H9 (cell line): ENCODE results near the gene MMP23B. TPM values are rescaled to one million over a fixed set of nuclear protein-coding genes. Genes with fewer than 3 reads are reported as not detected.

Experiments used
- DNase-seq: peaks from one replicate; pipeline ENCODE4 v3.0.0-alpha.2; 2017
- H2AFZ ChIP-seq: one replicate; pipeline ENCODE4 v1.6.1; 2013; ENCODE audit warnings: mild to moderate bottlenecking, low read length, control low read depth, moderate library complexity
- H2AK5ac ChIP-seq: 2 replicates; pipeline ENCODE4 v1.6.1; 2013; ENCODE audit warnings: low read length, control low read depth, mixed read lengths; ENCODE audit not compliant: insufficient read length
- H2BK120ac ChIP-seq: one replicate; pipeline ENCODE4 v1.6.1; 2013; ENCODE audit warnings: low read depth, mild to moderate bottlenecking, low read length, control low read depth, inconsistent platforms; ENCODE audit not compliant: poor library complexity, severe bottlenecking
- H2BK12ac ChIP-seq: 2 replicates; pipeline ENCODE4 v1.6.1; 2013; ENCODE audit warnings: low read length, control low read depth, mixed read lengths, low read depth; ENCODE audit not compliant: insufficient read length
- H2BK15ac ChIP-seq: 2 replicates; pipeline ENCODE4 v1.6.1; 2013; ENCODE audit warnings: low read depth, low read length, control low read depth
- H2BK20ac ChIP-seq: one replicate; pipeline ENCODE4 v1.6.1; 2013; ENCODE audit warnings: low read depth, mild to moderate bottlenecking, low read length, control low read depth, inconsistent platforms; ENCODE audit not compliant: poor library complexity, severe bottlenecking
- H2BK5ac ChIP-seq: 2 replicates; pipeline ENCODE4 v1.6.1; 2013; ENCODE audit warnings: low read length, control low read depth, mixed read lengths; ENCODE audit not compliant: insufficient read length
- H3K14ac ChIP-seq: 2 replicates; pipeline ENCODE4 v1.6.1; 2013; ENCODE audit warnings: low read length, control low read depth; ENCODE audit not compliant: insufficient read depth
- H3K18ac ChIP-seq: 2 replicates; pipeline ENCODE4 v1.6.1; 2013; ENCODE audit warnings: low read depth, mild to moderate bottlenecking, mixed read lengths, low read length, control low read depth; ENCODE audit not compliant: insufficient read length
- H3K23ac ChIP-seq: 2 replicates; pipeline ENCODE4 v1.6.1; 2013; ENCODE audit warnings: low read length, control low read depth, mixed read lengths, low read depth; ENCODE audit not compliant: insufficient read length
- H3K23me2 ChIP-seq: 2 replicates; pipeline ENCODE4 v1.6.1; 2013; ENCODE audit warnings: low read depth, mild to moderate bottlenecking, mixed read lengths, low read length, control low read depth; ENCODE audit not compliant: insufficient read length, poor library complexity, severe bottlenecking
- H3K27ac ChIP-seq: 2 replicates; pipeline ENCODE4 v1.5.1; 2013; ENCODE audit warnings: low read length, control low read depth, mixed read lengths, low read depth; ENCODE audit not compliant: insufficient read length
- H3K27me3 ChIP-seq: 2 replicates; pipeline ENCODE4 v1.6.1; 2013; ENCODE audit warnings: low read length, control low read depth, inconsistent platforms; ENCODE audit not compliant: insufficient read depth
- H3K4ac ChIP-seq: 2 replicates; pipeline ENCODE4 v1.6.1; 2013; ENCODE audit warnings: low read depth, mild to moderate bottlenecking, control low read depth, inconsistent platforms, low read length, moderate library complexity
- H3K4me1 ChIP-seq: 2 replicates; pipeline ENCODE4 v1.6.1; 2013; ENCODE audit warnings: low read length, control low read depth, inconsistent platforms; ENCODE audit not compliant: insufficient read depth
- H3K4me2 ChIP-seq: 2 replicates; pipeline ENCODE4 v1.6.1; 2013; ENCODE audit warnings: low read length, control low read depth, mixed read lengths; ENCODE audit not compliant: insufficient read length, insufficient read depth
- H3K56ac ChIP-seq: 2 replicates; pipeline ENCODE4 v1.6.1; 2013; ENCODE audit warnings: low read depth, mild to moderate bottlenecking, mixed read lengths, low read length, control low read depth; ENCODE audit not compliant: insufficient read length
- H3K79me1 ChIP-seq: 2 replicates; pipeline ENCODE4 v1.6.1; 2013; ENCODE audit warnings: low read depth, mild to moderate bottlenecking, moderate library complexity, low read length, control low read depth, inconsistent platforms; ENCODE audit not compliant: insufficient read depth, poor library complexity, severe bottlenecking
- H3K79me2 ChIP-seq: 2 replicates; pipeline ENCODE4 v1.6.1; 2013; ENCODE audit warnings: low read length, control low read depth, inconsistent platforms; ENCODE audit not compliant: insufficient read depth
- H3K9ac ChIP-seq: 2 replicates; pipeline ENCODE4 v1.6.1; 2013; ENCODE audit warnings: low read length, control low read depth, mixed read lengths; ENCODE audit not compliant: insufficient read length; ENCODE audit errors: extremely low read depth
- H3K9me3 ChIP-seq: one replicate; pipeline ENCODE4 v1.6.1; 2013; ENCODE audit warnings: low read depth, low read length, inconsistent platforms; ENCODE audit not compliant: control insufficient read depth
- H3T11ph ChIP-seq: one replicate; pipeline ENCODE4 v1.6.1; 2013; ENCODE audit warnings: mild to moderate bottlenecking, low read length, control low read depth, inconsistent platforms
- H4K20me1 ChIP-seq: one replicate; pipeline ENCODE4 v1.6.1; 2013; ENCODE audit not compliant: control insufficient read depth, insufficient read length, insufficient read depth
- H4K5ac ChIP-seq: 2 replicates; pipeline ENCODE4 v1.6.1; 2013; ENCODE audit warnings: low read depth, mild to moderate bottlenecking, mixed read lengths, low read length, control low read depth; ENCODE audit not compliant: insufficient read length
- H4K8ac ChIP-seq: replicated peaks from 2 replicates; pipeline ENCODE4 v1.6.1; 2013; ENCODE audit warnings: low read length, control low read depth, mixed read lengths, low read depth; ENCODE audit not compliant: insufficient read length
- H4K91ac ChIP-seq: 2 replicates; pipeline ENCODE4 v1.6.1; 2013; ENCODE audit warnings: low read depth, mild to moderate bottlenecking, moderate library complexity, mixed read lengths, low read length, control low read depth; ENCODE audit not compliant: insufficient read length
- H3K27ac Mint-ChIP-seq, 3 experiments: 2 replicates in 2 of 3; 3 replicates in 1 of 3; pipeline ENCODE4 v1.8.0; 2020 to 2021; ENCODE audit warnings: mixed read lengths in 3 of 3, mild to moderate bottlenecking in 1 of 3, moderate library complexity in 1 of 3
- H3K27me3 Mint-ChIP-seq: 2 replicates; pipeline ENCODE4 v1.8.0; 2021; ENCODE audit warnings: low read depth, mild to moderate bottlenecking, moderate library complexity, mixed read lengths
- H3K36me3 Mint-ChIP-seq, 3 experiments: 2 replicates in 2 of 3; 3 replicates in 1 of 3; pipeline ENCODE4 v1.8.0; 2020 to 2021; ENCODE audit warnings: low read depth in 3 of 3, mixed read lengths in 3 of 3; ENCODE audit not compliant: insufficient read depth in 1 of 3
- H3K4me1 Mint-ChIP-seq, 2 experiments: 2 replicates each; pipeline ENCODE4 v1.8.0; 2020; ENCODE audit warnings: mixed read lengths in 2 of 2
- H3K4me3 Mint-ChIP-seq, 2 experiments: 2 replicates in 1 of 2; 3 replicates in 1 of 2; pipeline ENCODE4 v1.8.0; 2020 to 2021; ENCODE audit warnings: mild to moderate bottlenecking in 2 of 2, mixed read lengths in 2 of 2, moderate library complexity in 1 of 2
- H3K9me3 Mint-ChIP-seq, 2 experiments: 2 replicates in 1 of 2; 3 replicates in 1 of 2; pipeline ENCODE4 v1.8.0; 2020; ENCODE audit warnings: mild to moderate bottlenecking in 2 of 2, mixed read lengths in 2 of 2, moderate library complexity in 1 of 2
- WGBS: extraction: QIAGEN DNeasy Blood & Tissue Kit; methylation state at CpG from one replicate; pipeline ENCODE4 v1.1.7; 2013; ENCODE audit warnings: missing lambda C conversion rate, low lambda C conversion rate, mixed read lengths; ENCODE audit not compliant: insufficient read length; ENCODE audit errors: extremely low coverage; 5-methylcytosine and 5-hydroxymethylcytosine counted together
- total RNA-seq: library from RNA; stranded (reverse); gene quantifications from 2 replicates; pipeline ENCODE4 v1.2.1, GENCODE V29; 2021
- TF ChIP-seq, protein P1 (sequence below): fragments of 200-600 bp; sonication (generic); conservative IDR thresholded peaks from 3 replicates; pipeline ENCODE4 v1.8.0; 2021; ENCODE audit warnings: antibody characterized with exemption, mild to moderate bottlenecking

Gene MMP23B
- total RNA-seq, 1 experiment from 2014 or later = 12.5 TPM

DNA sequence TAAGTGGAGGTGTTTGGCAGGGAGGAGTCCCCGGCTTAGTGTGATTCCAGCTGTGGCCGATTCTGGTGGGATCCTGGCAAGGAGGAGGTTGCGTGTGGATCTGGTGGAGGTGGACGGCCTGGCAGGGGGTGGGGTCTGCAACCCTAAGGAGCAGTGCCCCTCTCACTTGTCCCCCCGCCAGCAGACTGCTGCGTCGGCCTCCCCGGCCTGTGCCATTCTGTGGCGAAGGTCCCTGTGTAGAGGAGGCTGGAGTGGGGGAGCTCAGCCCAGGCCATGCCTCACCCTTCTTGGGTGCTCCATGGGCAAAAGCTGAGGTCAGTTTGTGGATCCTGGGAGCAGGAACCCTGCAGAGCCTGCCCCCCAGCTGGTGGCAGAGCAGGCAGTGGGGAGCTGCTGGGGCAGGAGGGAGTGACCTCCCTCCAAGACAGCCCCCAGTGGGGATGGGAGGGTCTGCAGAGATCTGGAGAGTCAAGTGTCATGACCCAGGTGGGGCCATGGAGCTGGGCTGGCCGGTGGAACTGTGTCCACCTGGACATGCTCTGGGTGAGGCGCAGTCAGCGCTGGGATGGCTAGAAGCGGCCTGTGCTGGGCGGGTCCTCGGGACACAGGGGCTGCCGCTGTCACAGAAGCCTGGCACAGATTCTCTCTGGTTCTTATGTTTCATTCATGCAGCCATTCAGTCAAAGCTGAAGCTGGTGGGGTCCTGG lies 11.4 kb upstream of the MMP23B start:
- Histone ChIP-seq H3K18ac (no peak overlapping the region), H3K4ac (no peak overlapping the region), H3K79me1 (no peaks in the 10 kb centered on the region), H3K14ac (no peak overlapping the region), H4K5ac (no peak overlapping the region), H3K79me2 (no peaks in the 10 kb centered on the region), H4K8ac (no peak overlapping the region), H3K4me1 (no peaks in the 10 kb centered on the region), H3K56ac (no peak overlapping the region), H3K27me3 (no peaks in the 10 kb centered on the region), H4K91ac (no peak overlapping the region), H2BK12ac (no peak overlapping the region), H3K9me3 (no peaks in the 10 kb centered on the region), H4K20me1 (no peaks in the 10 kb centered on the region), H2BK20ac (no peak overlapping the region), H3K23ac (no peak overlapping the region), H3K9ac (no peak overlapping the region), H2BK5ac (no peak overlapping the region), H3K4me2 (no peak overlapping the region), H2AFZ (no peak overlapping the region), H3K27ac (no peak overlapping the region), H2AK5ac (no peak overlapping the region), H2BK120ac (no peak overlapping the region), H3K23me2 (peaks cover 7% of the 10 kb centered on the region), H3T11ph (no peak overlapping the region), H2BK15ac (no peak overlapping the region)
- H3K9me3 Mint-ChIP-seq = no peaks in the 10 kb centered on the region
- no CpG with 5 or more reads among the region's 16 CpGs for WGBS
- TF ChIP-seq, protein P1, sequence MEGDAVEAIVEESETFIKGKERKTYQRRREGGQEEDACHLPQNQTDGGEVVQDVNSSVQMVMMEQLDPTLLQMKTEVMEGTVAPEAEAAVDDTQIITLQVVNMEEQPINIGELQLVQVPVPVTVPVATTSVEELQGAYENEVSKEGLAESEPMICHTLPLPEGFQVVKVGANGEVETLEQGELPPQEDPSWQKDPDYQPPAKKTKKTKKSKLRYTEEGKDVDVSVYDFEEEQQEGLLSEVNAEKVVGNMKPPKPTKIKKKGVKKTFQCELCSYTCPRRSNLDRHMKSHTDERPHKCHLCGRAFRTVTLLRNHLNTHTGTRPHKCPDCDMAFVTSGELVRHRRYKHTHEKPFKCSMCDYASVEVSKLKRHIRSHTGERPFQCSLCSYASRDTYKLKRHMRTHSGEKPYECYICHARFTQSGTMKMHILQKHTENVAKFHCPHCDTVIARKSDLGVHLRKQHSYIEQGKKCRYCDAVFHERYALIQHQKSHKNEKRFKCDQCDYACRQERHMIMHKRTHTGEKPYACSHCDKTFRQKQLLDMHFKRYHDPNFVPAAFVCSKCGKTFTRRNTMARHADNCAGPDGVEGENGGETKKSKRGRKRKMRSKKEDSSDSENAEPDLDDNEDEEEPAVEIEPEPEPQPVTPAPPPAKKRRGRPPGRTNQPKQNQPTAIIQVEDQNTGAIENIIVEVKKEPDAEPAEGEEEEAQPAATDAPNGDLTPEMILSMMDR = no peak
- peaks cover 2 to 8% (median 6%) of the 10 kb centered on the region in 3 experiments; a peak in 6 of 7 replicates for H3K36me3 Mint-ChIP-seq
- H3K4me3 Mint-ChIP-seq = no peak overlapping the region
- H3K27ac Mint-ChIP-seq = 0 out of 7 replicates have a peak overlapping the region, but pooled peaks of 1 of the 3 experiments have one; percentile 32
- DNase-seq = no peak
- H3K4me1 Mint-ChIP-seq = peaks cover 2 to 3% of the 10 kb centered on the region in 2 experiments; a peak in 2 of 4 replicates
- H3K27me3 Mint-ChIP-seq = no peaks in the 10 kb centered on the region; the same call in 1 of the 2 replicates
